H1 (cell line): Measurements from ENCODE around the gene PXT1. TPM values are rescaled to one million over a fixed set of nuclear protein-coding genes. Genes with fewer than 3 reads are reported as not detected.

Experiments
- CTCF ChIA-PET: fragments of 300-600 bp; sonication (Branson Sonifier 250); formaldehyde crosslinking; loops from one replicate; lab custom pipeline; 2021; ENCODE audit not compliant: partially characterized antibody; lab: Charles Lee
- POLR2A ChIA-PET: fragments of 300-600 bp; sonication (Branson Sonifier 250); formaldehyde crosslinking; loops from one replicate; lab custom pipeline; 2021; ENCODE audit warnings: inconsistent platforms; ENCODE audit not compliant: partially characterized antibody; lab: Charles Lee
- DNase-seq, 2 experiments: peaks; one replicate each; pipeline versions ENCODE4 v3.0.0 to v3.0.0-alpha.2; 2010 to 2022; ENCODE audit warnings: low spot score in 2 of 2, low read depth in 1 of 2, mixed read lengths in 1 of 2
- FAIRE-seq: peaks from 2 replicates; lab custom pipeline; 2011; peaks lifted over from hg19 to GRCh38; lab: Jason Lieb, UNC
- H2AFZ ChIP-seq: 2 replicates; pipeline ENCODE4 v1.8.1; 2012; ENCODE audit warnings: low read length, inconsistent platforms
- H2AK5ac ChIP-seq: 2 replicates; pipeline ENCODE4 v1.6.1; 2013; ENCODE audit warnings: low read depth, low read length
- H2BK120ac ChIP-seq: replicated peaks from 2 replicates; pipeline ENCODE3; 2013; ENCODE audit warnings: low read depth, low read length, inconsistent platforms
- H2BK12ac ChIP-seq: 2 replicates; pipeline ENCODE4 v1.6.1; 2013; ENCODE audit warnings: low read depth, low read length
- H2BK15ac ChIP-seq: 2 replicates; pipeline ENCODE4 v1.6.1; 2013; ENCODE audit warnings: low read length
- H2BK20ac ChIP-seq: 2 replicates; pipeline ENCODE4 v1.6.1; 2013; ENCODE audit warnings: low read length
- H2BK5ac ChIP-seq: 2 replicates; pipeline ENCODE4 v1.6.1; 2013; ENCODE audit warnings: low read depth, low read length
- H3K14ac ChIP-seq: 2 replicates; pipeline ENCODE4 v1.6.1; 2013; ENCODE audit warnings: inconsistent platforms; ENCODE audit not compliant: insufficient read length
- H3K18ac ChIP-seq: 2 replicates; pipeline ENCODE4 v1.6.1; 2013; ENCODE audit warnings: low read length; ENCODE audit errors: extremely low read depth
- H3K23ac ChIP-seq: 2 replicates; pipeline ENCODE4 v1.6.1; 2013; ENCODE audit warnings: inconsistent platforms; ENCODE audit not compliant: insufficient read length
- H3K23me2 ChIP-seq: 2 replicates; pipeline ENCODE4 v1.6.1; 2013; ENCODE audit warnings: low read depth, low read length
- H3K27ac ChIP-seq: 2 replicates; pipeline ENCODE4 v1.6.1; 2011; ENCODE audit warnings: low read depth, low read length, inconsistent platforms
- H3K27me3 ChIP-seq, 4 experiments: replicated peaks in 1 of 4; 1 replicate in 1 of 4; 2 replicates in 3 of 4; pipeline versions ENCODE4 v1.6.1 to v1.8.1; 2011 to 2013; ENCODE audit warnings: low read length in 3 of 4, mild to moderate bottlenecking in 3 of 4, inconsistent platforms in 2 of 4, mixed read lengths in 2 of 4, moderate library complexity in 1 of 4; ENCODE audit not compliant: control insufficient read depth in 3 of 4, insufficient read depth in 3 of 4; ENCODE audit errors: extremely low read depth in 1 of 4
- H3K36me3 ChIP-seq, 4 experiments: 2 replicates each; pipeline versions ENCODE4 v1.6.1 to v1.8.1; 2011 to 2013; ENCODE audit warnings: mild to moderate bottlenecking in 4 of 4, low read length in 3 of 4, moderate library complexity in 2 of 4, control low read depth in 1 of 4, inconsistent platforms in 1 of 4; ENCODE audit not compliant: insufficient read depth in 4 of 4, control insufficient read depth in 2 of 4
- H3K4ac ChIP-seq: replicated peaks from 2 replicates; pipeline ENCODE3; 2013; ENCODE audit warnings: low read length, low read depth, mixed read lengths, inconsistent platforms; ENCODE audit not compliant: insufficient read length
- H3K4me1 ChIP-seq, 4 experiments: replicated peaks in 1 of 4; 1 replicate in 1 of 4; 2 replicates in 3 of 4; pipeline versions ENCODE4 v1.6.1 to v1.8.1; 2011 to 2013; ENCODE audit warnings: low read length in 3 of 4, inconsistent platforms in 2 of 4, mixed read lengths in 1 of 4; ENCODE audit not compliant: insufficient read depth in 4 of 4, control insufficient read depth in 3 of 4
- H3K4me2 ChIP-seq, 2 experiments: 2 replicates each; pipeline versions ENCODE4 v1.6.1 to v1.8.1; 2011 to 2013; ENCODE audit warnings: low read depth in 2 of 2, low read length in 2 of 2, control low read depth in 1 of 2, inconsistent platforms in 1 of 2, mild to moderate bottlenecking in 1 of 2; ENCODE audit not compliant: insufficient read depth in 1 of 2
- H3K4me3 ChIP-seq, 4 experiments: fragments of 200-600, 300-600 bp in 1 of 4; sonication (generic), shearing (Covaris generic), sonication (Bioruptor Twin) in 1 of 4; 2 replicates each; pipeline versions ENCODE4 v1.5.1 to v1.8.1; 2011 to 2016; ENCODE audit warnings: low read length in 4 of 4, low read depth in 3 of 4, control low read depth in 2 of 4, inconsistent platforms in 2 of 4, mild to moderate bottlenecking in 2 of 4, mixed read lengths in 1 of 4, moderate library complexity in 1 of 4; ENCODE audit not compliant: insufficient read depth in 2 of 4; ENCODE audit errors: extremely low read depth in 1 of 4
- H3K56ac ChIP-seq: replicated peaks from 2 replicates; pipeline ENCODE3; 2013; ENCODE audit warnings: low read depth, mild to moderate bottlenecking, mixed read lengths, low read length, inconsistent platforms; ENCODE audit not compliant: insufficient read length
- H3K79me1 ChIP-seq: 2 replicates; pipeline ENCODE4 v1.6.1; 2013; ENCODE audit warnings: low read depth, low read length, control low read depth
- H3K79me2 ChIP-seq, 2 experiments: 2 replicates each; pipeline versions ENCODE4 v1.6.1 to v1.8.1; 2012 to 2013; ENCODE audit warnings: low read length in 2 of 2, mild to moderate bottlenecking in 2 of 2, inconsistent platforms in 1 of 2; ENCODE audit not compliant: insufficient read depth in 2 of 2, control insufficient read depth in 1 of 2
- H3K9ac ChIP-seq, 4 experiments: replicated peaks in 1 of 4; 1 replicate in 1 of 4; 2 replicates in 3 of 4; pipeline versions ENCODE4 v1.6.1 to v1.8.1; 2011 to 2013; ENCODE audit warnings: low read depth in 3 of 4, low read length in 3 of 4, control low read depth in 2 of 4, mild to moderate bottlenecking in 2 of 4, moderate library complexity in 2 of 4, inconsistent platforms in 1 of 4; ENCODE audit errors: extremely low read depth in 1 of 4
- H3K9me3 ChIP-seq, 2 experiments: 2 replicates each; pipeline versions ENCODE4 v1.6.1 to v1.8.1; 2012 to 2013; ENCODE audit warnings: mild to moderate bottlenecking in 2 of 2, moderate library complexity in 2 of 2, control low read depth in 1 of 2, inconsistent platforms in 1 of 2, low read depth in 1 of 2, low read length in 1 of 2, mixed read lengths in 1 of 2; ENCODE audit not compliant: insufficient read depth in 2 of 2
- H4K20me1 ChIP-seq, 2 experiments: replicated peaks in 1 of 2; 2 replicates each; pipeline versions ENCODE3 to v1.8.1; 2011 to 2013; ENCODE audit warnings: inconsistent platforms in 2 of 2, low read length in 2 of 2, mild to moderate bottlenecking in 1 of 2; ENCODE audit not compliant: insufficient read depth in 2 of 2, control insufficient read depth in 1 of 2
- H4K5ac ChIP-seq: 2 replicates; pipeline ENCODE4 v1.6.1; 2013; ENCODE audit warnings: low read length, low read depth, mixed read lengths, inconsistent platforms; ENCODE audit not compliant: insufficient read length
- H4K8ac ChIP-seq: 2 replicates; pipeline ENCODE4 v1.8.0; 2013; ENCODE audit warnings: mild to moderate bottlenecking, moderate library complexity, low read length, inconsistent platforms; ENCODE audit not compliant: insufficient read depth; ENCODE audit errors: extremely low read depth
- H4K91ac ChIP-seq: replicated peaks from 2 replicates; pipeline ENCODE3; 2013; ENCODE audit warnings: low read length, mixed read lengths, inconsistent platforms; ENCODE audit not compliant: insufficient read length
- BACH1 ChIP-seq: IDR thresholded peaks from 2 replicates; pipeline ENCODE4 v1.6.1; 2012; ENCODE audit warnings: low read length, improper control_type of control experiment
- CBX8 ChIP-seq: fragments of 300-800, 300-1000 bp; sonication (generic); IDR thresholded peaks from 2 replicates; pipeline ENCODE4 v1.7.1; 2016; ENCODE audit warnings: low read depth, low read length, borderline replicate concordance
- CTBP2 ChIP-seq: IDR thresholded peaks from 2 replicates; pipeline ENCODE4 v1.7.0; 2011; ENCODE audit warnings: borderline replicate concordance, mild to moderate bottlenecking, moderate library complexity, mixed read lengths, low read length; ENCODE audit not compliant: insufficient read depth, insufficient read length
- HDAC2 ChIP-seq, 2 experiments: fragments of 300-600 bp in 1 of 2; sonication (generic) in 1 of 2; IDR thresholded peaks; 2 replicates each; pipeline ENCODE4 v1.6.1; 2011 to 2012; ENCODE audit warnings: low read depth in 2 of 2, low read length in 2 of 2, mild to moderate bottlenecking in 2 of 2, moderate library complexity in 2 of 2, borderline replicate concordance in 1 of 2, inconsistent platforms in 1 of 2
- HDAC6 ChIP-seq: IDR thresholded peaks from one replicate; pipeline ENCODE4 v1.7.1; 2012; ENCODE audit warnings: low read depth, mild to moderate bottlenecking, inconsistent platforms, low read length, moderate library complexity
- KDM4A ChIP-seq: IDR thresholded peaks from one replicate; pipeline ENCODE4 v1.7.1; 2012; ENCODE audit warnings: low read depth, mild to moderate bottlenecking, moderate library complexity, low read length, inconsistent platforms; ENCODE audit not compliant: severe bottlenecking
- MAFK ChIP-seq: IDR thresholded peaks from 2 replicates; pipeline ENCODE4 v1.6.1; 2012; ENCODE audit warnings: low read depth, mild to moderate bottlenecking, improper control_type of control experiment, low read length
- SAP30 ChIP-seq: fragments of 300-600 bp; sonication (generic); IDR thresholded peaks from 2 replicates; pipeline ENCODE4 v1.7.1; 2012; ENCODE audit warnings: low read length, moderate library complexity, mild to moderate bottlenecking, inconsistent platforms; ENCODE audit not compliant: insufficient read depth, insufficient replicate concordance
- SRF ChIP-seq: IDR thresholded peaks from 2 replicates; pipeline ENCODE4 v1.6.1; 2011; ENCODE audit warnings: mild to moderate bottlenecking, low read depth, low read length, moderate library complexity
- YY1 ChIP-seq: IDR thresholded peaks from 2 replicates; pipeline ENCODE4 v1.6.1; 2011; ENCODE audit warnings: low read depth, mild to moderate bottlenecking, low read length
- WGBS, 2 experiments: shearing (Covaris generic) in 1 of 2; methylation state at CpG; one replicate each; pipeline versions ENCODE4 v1.1.6 to v1.1.7; 2013 to 2015; ENCODE audit warnings: low lambda C conversion rate in 2 of 2, mixed read lengths in 2 of 2, inconsistent platforms in 1 of 2, low coverage in 1 of 2, missing lambda C conversion rate in 1 of 2; ENCODE audit not compliant: insufficient replicate concordance in 2 of 2, insufficient coverage in 1 of 2, insufficient read length in 1 of 2; ENCODE audit errors: extremely low coverage in 1 of 2, missing lambda C conversion rate in 1 of 2; 5-methylcytosine and 5-hydroxymethylcytosine counted together
- polyA plus RNA-seq, 7 experiments: library from polyadenylated mRNA; depleted of rRNA in 3 of 7; stranded (reverse) in 5 of 7; unstranded in 2 of 7; fragments of >200 nt in 5 of 7; fragments of 200-250 nt in 2 of 7; gene quantifications; 1 replicate in 5 of 7; 2 replicates in 1 of 7; 4 replicates in 1 of 7; pipeline versions ENCODE4 v1.2.1 to v1.2.3, GENCODE V29; 2011 to 2013; ENCODE audit warnings: missing spikeins in 2 of 7, mixed read lengths in 2 of 7
- total RNA-seq: library from RNA; stranded (reverse); fragmentation: NEBNext Ultra II Directional; extraction: Animal tissue kit (Norgen Biotek cat#: 25700); gene quantifications from 2 replicates; pipeline ENCODE4 v1.2.1, GENCODE V29; 2021
- TF ChIP-seq, protein P1 (sequence below), 3 experiments: IDR thresholded peaks; 1 replicate in 2 of 3; 2 replicates in 1 of 3; pipeline versions ENCODE4 v1.5.1 to v1.6.1; 2011; ENCODE audit warnings: low read length in 3 of 3, mild to moderate bottlenecking in 3 of 3, inconsistent platforms in 2 of 3, low read depth in 1 of 3, moderate library complexity in 1 of 3; ENCODE audit not compliant: insufficient read depth in 1 of 3; ENCODE audit errors: control extremely low read depth in 1 of 3

PXT1 gene
- total and polyA plus RNA-seq, 2 of the 8 experiments (the other 6 are each of a cell fraction or from before 2014, with no cell fraction given): 0.06 TPM; not detected in 1

DNA sequence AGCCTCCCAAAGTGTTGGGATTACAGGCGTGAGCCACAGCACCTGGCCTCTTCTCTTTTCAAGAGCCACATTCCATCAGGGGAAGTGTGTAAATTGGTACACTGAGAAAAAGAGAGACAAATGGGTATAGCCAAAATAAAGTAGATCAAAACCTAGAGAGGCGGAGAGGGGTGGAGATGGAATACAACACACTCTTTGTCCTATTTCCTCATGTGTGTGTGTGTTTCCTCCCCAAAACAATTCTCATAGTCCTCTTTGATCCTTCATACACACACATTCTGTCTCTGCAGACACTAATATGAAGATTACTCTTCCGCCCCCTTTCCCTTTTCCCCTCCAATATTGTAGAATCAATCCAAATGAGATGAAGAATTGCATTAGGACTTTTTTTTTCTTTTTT is 16.0 kb downstream of the PXT1 start:
- no peaks in the 10 kb centered on the region for H3K79me1 ChIP-seq
- H2BK12ac ChIP-seq: no peak overlapping the region
- H2BK120ac ChIP-seq: no peak overlapping the region
- no peaks in the 10 kb centered on the region for H4K20me1 ChIP-seq
- FAIRE-seq (no peak), DNase-seq (no peak)
- no peak overlapping the region for H3K4me3 ChIP-seq
- no peak overlapping the region for H3K4me2 ChIP-seq
- H3K23me2 ChIP-seq: peaks cover 3% of the 10 kb centered on the region; the same call in 1 of the 2 replicates
- no peak overlapping the region for H3K14ac ChIP-seq
- H3K79me2 ChIP-seq: no peaks in the 10 kb centered on the region
- H3K27me3 ChIP-seq: no peaks in the 10 kb centered on the region
- H3K9ac ChIP-seq: no peak overlapping the region
- no peaks in the 10 kb centered on the region for H3K36me3 ChIP-seq
- no peak overlapping the region for H4K8ac ChIP-seq
- H2BK20ac ChIP-seq: no peak overlapping the region
- H2BK5ac ChIP-seq: no peak overlapping the region
- WGBS, 2 experiments: 89% methylated on average over 3 of the region's 3 CpGs; no CpG with 5 or more reads in 1 of the 2 experiments
- peaks cover 0 to 5% (median 3%) of the 10 kb centered on the region in 4 experiments; a peak in 4 of 7 replicates for H3K4me1 ChIP-seq
- H3K9me3 ChIP-seq: no peaks in the 10 kb centered on the region
- H2AFZ ChIP-seq: no peak overlapping the region
- no peak overlapping the region for H4K5ac ChIP-seq
- H3K4ac ChIP-seq: no peak overlapping the region
- no peak overlapping the region for H3K18ac ChIP-seq
- no peak overlapping the region for H3K27ac ChIP-seq
- H2AK5ac ChIP-seq: no peak overlapping the region
- no peak overlapping the region for H3K56ac ChIP-seq
- no peak overlapping the region for H3K23ac ChIP-seq
- CTCF ChIA-PET: interaction anchor here (1.6 kb wide), 1 partner anchor 78 kb away, joined by 3 read pairs; no protein-coding TSS in a partner anchor
- POLR2A ChIA-PET: interaction anchor here (0.6 kb wide), 1 partner anchor 169 kb away, joined by 3 read pairs; no protein-coding TSS in a partner anchor
- no peak overlapping the region for H2BK15ac ChIP-seq
- H4K91ac ChIP-seq: no peak overlapping the region
- TF ChIP-seq SAP30 (no peak), SRF (no peak), CBX8 (no peak), HDAC6 (no peak), CTBP2 (no peak), KDM4A (no peak), HDAC2 (IDR thresholded peaks at IDR 0.05; ENCODE audit: borderline replicate concordance in 1 of 2, low read depth in 2 of 2, low read length in 2 of 2) (no peak), BACH1 (no peak), MAFK (no peak), YY1 (no peak)
- TF ChIP-seq, protein P1, sequence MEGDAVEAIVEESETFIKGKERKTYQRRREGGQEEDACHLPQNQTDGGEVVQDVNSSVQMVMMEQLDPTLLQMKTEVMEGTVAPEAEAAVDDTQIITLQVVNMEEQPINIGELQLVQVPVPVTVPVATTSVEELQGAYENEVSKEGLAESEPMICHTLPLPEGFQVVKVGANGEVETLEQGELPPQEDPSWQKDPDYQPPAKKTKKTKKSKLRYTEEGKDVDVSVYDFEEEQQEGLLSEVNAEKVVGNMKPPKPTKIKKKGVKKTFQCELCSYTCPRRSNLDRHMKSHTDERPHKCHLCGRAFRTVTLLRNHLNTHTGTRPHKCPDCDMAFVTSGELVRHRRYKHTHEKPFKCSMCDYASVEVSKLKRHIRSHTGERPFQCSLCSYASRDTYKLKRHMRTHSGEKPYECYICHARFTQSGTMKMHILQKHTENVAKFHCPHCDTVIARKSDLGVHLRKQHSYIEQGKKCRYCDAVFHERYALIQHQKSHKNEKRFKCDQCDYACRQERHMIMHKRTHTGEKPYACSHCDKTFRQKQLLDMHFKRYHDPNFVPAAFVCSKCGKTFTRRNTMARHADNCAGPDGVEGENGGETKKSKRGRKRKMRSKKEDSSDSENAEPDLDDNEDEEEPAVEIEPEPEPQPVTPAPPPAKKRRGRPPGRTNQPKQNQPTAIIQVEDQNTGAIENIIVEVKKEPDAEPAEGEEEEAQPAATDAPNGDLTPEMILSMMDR (IDR thresholded peaks at IDR 0.05; ENCODE audit: control extremely low read depth in 1 of 3, insufficient read depth in 1 of 3, low read depth in 1 of 3, low read length in 3 of 3): no peak
